ENCODE measurements around the gene FDPS.

The FDPS gene

GRCh38 chr1:155295942-155296267 is 12.8 kb upstream of the FDPS start:
- peak overlapping the region in 1 of 2 donors; percentile 6 for H3K4me3 Mint-ChIP-seq
- H3K27ac Mint-ChIP-seq: no peak overlapping the region
- peaks cover 0 to 3% of the 10 kb centered on the region in 2 donors for H3K36me3 Mint-ChIP-seq
- H3K4me1 Mint-ChIP-seq: peaks cover 7 to 14% of the 10 kb centered on the region in 2 donors
- ATAC-seq (replicated peaks) (no peak), DNase-seq (no peak)
- H3K9me3 Mint-ChIP-seq: no peaks in the 10 kb centered on the region
- H3K27me3 Mint-ChIP-seq: peaks cover 44 to 45% of the 10 kb centered on the region in 2 donors

GRCh38 chr1:155296661-155297060 is 12.0 kb upstream of the FDPS start:
- no peaks in the 10 kb centered on the region for H3K9me3 Mint-ChIP-seq
- no peak overlapping the region for H3K4me3 Mint-ChIP-seq
- peaks cover 41 to 48% of the 10 kb centered on the region in 2 donors for H3K27me3 Mint-ChIP-seq
- no peak overlapping the region for H3K27ac Mint-ChIP-seq
- ATAC-seq (replicated peaks): no peak
- peaks cover 7 to 14% of the 10 kb centered on the region in 2 donors for H3K4me1 Mint-ChIP-seq
- H3K36me3 Mint-ChIP-seq: peaks cover 0 to 3% of the 10 kb centered on the region in 2 donors
- DNase-seq: no peak

GRCh38 chr1:155297384-155297783 is 11.3 kb upstream of the FDPS start:
- no peak overlapping the region for H3K4me3 Mint-ChIP-seq
- H3K9me3 Mint-ChIP-seq: no peaks in the 10 kb centered on the region
- DNase-seq (no peak), ATAC-seq (replicated peaks) (no peak)
- H3K27ac Mint-ChIP-seq: no peak overlapping the region
- peaks cover 7 to 14% of the 10 kb centered on the region in 2 donors for H3K4me1 Mint-ChIP-seq
- peaks cover 40 to 46% of the 10 kb centered on the region in 2 donors for H3K27me3 Mint-ChIP-seq
- peaks cover 0 to 3% of the 10 kb centered on the region in 2 donors for H3K36me3 Mint-ChIP-seq

DNA sequence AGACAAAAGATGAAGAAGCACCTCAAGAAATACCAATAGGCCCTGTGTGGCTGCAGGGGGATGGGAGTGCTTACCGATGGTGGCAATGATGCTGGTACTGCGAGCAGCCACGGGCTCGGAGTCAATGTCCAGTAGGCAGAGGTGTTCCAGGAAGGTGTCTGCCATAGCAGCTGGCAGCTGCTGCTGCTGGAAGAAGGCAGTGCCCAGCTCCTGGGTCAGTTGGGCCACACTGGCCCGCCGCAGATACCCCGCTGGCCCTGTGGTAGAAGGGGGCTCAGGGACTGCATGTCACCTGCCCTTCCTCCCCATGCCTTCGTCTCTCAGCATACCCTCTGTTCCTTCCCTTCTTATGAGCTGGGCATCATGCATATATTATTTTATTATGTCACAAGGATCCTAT is 8.6 kb upstream of the FDPS start:
- peaks cover 24 to 35% of the 10 kb centered on the region in 2 donors for H3K27me3 Mint-ChIP-seq

DNA sequence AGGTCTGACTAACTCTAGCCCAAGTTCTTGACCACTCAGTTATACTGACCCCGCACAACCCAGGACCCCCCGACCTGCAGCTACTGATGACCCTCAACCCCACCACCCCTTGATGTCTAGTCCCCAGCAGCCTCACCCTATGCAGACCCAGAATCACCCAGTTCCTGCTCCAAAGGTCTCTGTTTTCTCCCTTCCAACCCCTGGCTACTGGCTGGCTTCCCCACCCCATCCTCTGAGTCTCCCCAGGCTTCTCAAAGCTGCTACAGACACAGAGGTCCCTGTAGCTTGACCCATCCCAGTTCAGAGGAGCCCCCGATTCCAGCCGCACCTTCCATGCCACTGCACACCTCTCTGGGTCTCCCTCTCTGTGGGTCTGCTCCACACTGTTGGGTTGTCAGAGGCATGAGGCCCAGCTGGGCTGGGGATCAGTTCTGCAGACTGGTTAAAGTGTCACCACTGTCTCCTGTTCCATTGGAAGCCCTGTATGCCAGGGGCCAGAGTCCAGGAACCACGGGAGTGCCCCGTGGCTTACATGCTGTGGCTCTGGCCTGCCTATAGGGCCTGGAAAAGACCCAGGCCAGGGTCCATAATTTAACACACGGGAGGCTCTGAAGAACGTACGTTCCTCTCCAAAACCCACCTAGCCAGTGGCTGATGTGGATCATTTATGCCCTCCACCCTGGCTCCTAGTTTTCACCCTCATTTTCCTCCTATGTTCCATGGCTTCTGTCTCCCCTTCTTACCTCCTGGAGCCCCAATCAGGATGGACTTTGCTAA is 7.9 kb upstream of the FDPS start:
- no peak for ATAC-seq (replicated peaks)
- peaks cover 20 to 29% of the 10 kb centered on the region in 2 donors for H3K27me3 Mint-ChIP-seq
- H3K4me3 Mint-ChIP-seq: no peak overlapping the region
- no peak for DNase-seq
- H3K9me3 Mint-ChIP-seq: no peaks in the 10 kb centered on the region
- no peak overlapping the region for H3K27ac Mint-ChIP-seq
- H3K4me1 Mint-ChIP-seq: peaks cover 0 to 10% of the 10 kb centered on the region in 2 donors
- H3K36me3 Mint-ChIP-seq: no peaks in the 10 kb centered on the region

More for the DNA sequence above, 8.6 kb upstream of the FDPS start:
- Mint-ChIP-seq H3K4me1 (peaks cover under 1 to 12% of the 10 kb centered on the region in 2 donors), H3K36me3 (no peaks in the 10 kb centered on the region), H3K4me3 (no peak overlapping the region), H3K9me3 (no peaks in the 10 kb centered on the region), H3K27ac (no peak overlapping the region)
- ATAC-seq (replicated peaks) (no peak), DNase-seq (no peak)

DNA sequence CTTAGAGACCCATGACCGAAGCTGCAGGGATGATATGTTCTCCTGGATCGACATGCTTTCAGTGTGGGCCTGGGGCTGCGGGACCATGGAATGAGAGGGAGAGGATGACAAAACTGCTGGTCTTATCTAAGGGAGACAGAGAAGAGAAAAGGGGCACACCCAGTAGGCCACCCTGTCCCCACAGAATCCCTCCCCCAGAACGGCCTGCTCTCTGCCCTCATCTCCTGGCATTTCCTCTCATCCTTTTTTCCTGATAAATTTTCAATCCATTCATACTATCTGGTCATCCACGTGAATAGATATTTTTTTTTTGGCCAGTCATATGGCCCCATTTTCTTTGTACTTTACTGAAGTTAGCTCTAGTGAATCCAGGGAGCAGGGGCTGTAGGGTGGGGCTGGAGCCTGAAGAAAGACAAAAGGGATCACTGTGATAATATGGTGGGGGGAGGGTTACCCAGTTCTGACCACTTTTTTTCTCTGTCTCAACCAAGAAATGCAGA is 7.3 kb upstream of the FDPS start, which contains the start of gene PKLR:
Gene PKLR, minus strand, starts transcription at position 97 of the 500 bp plus-strand sequence. Its CDS starts 43 bp downstream, at position 54.
- no peak within 1 kb of the TSS for H3K27ac Mint-ChIP-seq
- H3K4me1 Mint-ChIP-seq: peaks cover 0 to 10% of the 10 kb centered on the region in 2 donors
- H3K4me3 Mint-ChIP-seq: no peak within 1 kb of the TSS
- no peaks in the 10 kb centered on the region for H3K36me3 Mint-ChIP-seq
- ATAC-seq (replicated peaks) (no peak), DNase-seq (no peak)
- H3K9me3 Mint-ChIP-seq: no peaks in the 10 kb centered on the region
- H3K27me3 Mint-ChIP-seq: peaks cover 13 to 23% of the 10 kb centered on the region in 2 donors

- no peak overlapping the region for H3K4me3 Mint-ChIP-seq
These were observed 4.1 kb upstream of the FDPS start for GRCh38 chr1:155304558-155305063.

GRCh38 chr1:155305881-155306391 is 2.7 kb upstream of the FDPS start:
- Mint-ChIP-seq H3K27ac (peak overlapping the region; percentile 60), H3K4me1 (peaks cover 8 to 13% of the 10 kb centered on the region in 2 donors), H3K36me3 (peaks cover 11 to 15% of the 10 kb centered on the region in 2 donors), H3K4me3 (peak overlapping the region in 1 of 2 donors; percentile 15), H3K27me3 (peaks cover 0 to 7% of the 10 kb centered on the region in 2 donors), H3K9me3 (no peaks in the 10 kb centered on the region)
- no peak for DNase-seq
- ATAC-seq (replicated peaks): no peak

More at GRCh38 chr1:155304558-155305063, 4.1 kb upstream of the FDPS start:
- H3K9me3 Mint-ChIP-seq: no peaks in the 10 kb centered on the region
- ATAC-seq (replicated peaks) (no peak), DNase-seq (no peak)
- H3K36me3 Mint-ChIP-seq: peaks cover 2 to 5% of the 10 kb centered on the region in 2 donors
- no peak overlapping the region for H3K27ac Mint-ChIP-seq
- peaks cover 0 to 4% of the 10 kb centered on the region in 2 donors for H3K4me1 Mint-ChIP-seq
- H3K27me3 Mint-ChIP-seq: peaks cover 0 to 7% of the 10 kb centered on the region in 2 donors

DNA sequence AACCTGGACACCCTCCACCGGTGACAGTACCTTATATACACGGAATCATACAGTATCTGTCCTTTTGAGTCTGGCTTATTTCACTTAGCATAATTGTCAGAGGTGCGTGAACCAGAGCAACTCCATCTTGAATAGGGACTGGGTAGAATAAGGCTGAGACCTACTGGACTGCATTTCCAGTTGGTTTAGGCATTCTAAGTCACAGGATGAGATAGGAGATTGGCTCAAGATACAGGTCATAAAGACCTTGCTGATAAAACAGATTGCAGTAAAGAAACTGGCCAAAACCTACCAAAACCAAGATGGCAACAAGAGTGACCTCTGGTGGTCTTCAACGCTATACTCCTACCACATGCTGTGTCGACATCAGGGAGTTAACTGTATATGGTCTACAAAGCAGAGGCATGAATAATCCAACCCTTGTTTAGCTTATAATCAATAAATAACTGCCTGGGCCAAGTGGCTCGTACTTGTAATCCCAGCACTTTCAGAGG is 1.4 kb upstream of the FDPS start:
- Mint-ChIP-seq H3K27ac (peak overlapping the region; percentile 47), H3K36me3 (peaks cover 22 to 27% of the 10 kb centered on the region in 2 donors)

DNA sequence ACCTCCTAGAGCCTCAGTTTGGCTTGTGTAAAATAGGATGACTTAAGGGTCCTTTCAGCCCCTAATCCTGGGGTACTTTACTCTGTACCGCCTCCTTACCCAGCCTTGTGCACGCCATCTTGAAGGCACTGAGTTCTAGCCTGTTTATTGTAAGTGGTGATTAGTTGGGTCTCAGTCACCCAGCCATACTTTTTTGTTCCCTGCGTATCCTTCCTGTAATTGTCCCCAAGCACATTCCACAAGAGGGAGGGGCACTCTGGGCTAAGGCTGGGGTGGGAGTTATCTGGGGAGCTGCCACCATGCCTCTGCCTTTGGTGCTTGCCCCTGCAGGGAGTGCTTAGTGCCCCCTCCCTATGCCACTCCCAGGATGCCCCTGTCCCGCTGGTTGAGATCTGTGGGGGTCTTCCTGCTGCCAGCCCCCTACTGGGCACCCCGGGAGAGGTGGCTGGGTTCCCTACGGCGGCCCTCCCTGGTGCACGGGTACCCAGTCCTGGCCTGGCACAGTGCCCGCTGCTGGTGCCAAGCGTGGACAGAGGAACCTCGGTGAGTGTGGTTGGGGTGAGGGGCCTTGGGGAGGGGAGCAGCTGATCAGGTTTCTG is 856 bp downstream of the FDPS start:
- peaks cover 38 to 42% of the 10 kb centered on the region in 2 donors for H3K36me3 Mint-ChIP-seq
- peak overlapping the region; percentile 99 for H3K27ac Mint-ChIP-seq
- DNase-seq (no peak), ATAC-seq (replicated peaks) (no peak)
- peak overlapping the region; percentile 94 to 96 for H3K4me3 Mint-ChIP-seq
- H3K27me3 Mint-ChIP-seq: no peaks in the 10 kb centered on the region
- H3K4me1 Mint-ChIP-seq: peaks cover 24 to 37% of the 10 kb centered on the region in 2 donors
- no peaks in the 10 kb centered on the region for H3K9me3 Mint-ChIP-seq

More for the DNA sequence above, 1.4 kb upstream of the FDPS start:
- H3K27me3 Mint-ChIP-seq: no peaks in the 10 kb centered on the region
- peaks cover 17 to 27% of the 10 kb centered on the region in 2 donors for H3K4me1 Mint-ChIP-seq
- no peak for DNase-seq
- no peaks in the 10 kb centered on the region for H3K9me3 Mint-ChIP-seq
- no peak for ATAC-seq (replicated peaks)
- peak overlapping the region in 1 of 2 donors; percentile 94 for H3K4me3 Mint-ChIP-seq

GRCh38 chr1:155313261-155313660 is 4.6 kb downstream of the FDPS start:
- ATAC-seq (replicated peaks) (no peak), DNase-seq (no peak)
- Mint-ChIP-seq H3K9me3 (no peaks in the 10 kb centered on the region), H3K4me1 (peaks cover 27 to 59% of the 10 kb centered on the region in 2 donors), H3K36me3 (peaks cover 51 to 61% of the 10 kb centered on the region in 2 donors), H3K27me3 (no peaks in the 10 kb centered on the region), H3K27ac (peak overlapping the region; percentile 75), H3K4me3 (no peak overlapping the region)

GRCh38 chr1:155316922-155317321 is 8.3 kb downstream of the FDPS start:
- Mint-ChIP-seq H3K27ac (no peak overlapping the region), H3K9me3 (no peaks in the 10 kb centered on the region), H3K36me3 (peaks cover 63 to 72% of the 10 kb centered on the region in 2 donors), H3K4me3 (no peak overlapping the region), H3K4me1 (peaks cover 41 to 73% of the 10 kb centered on the region in 2 donors), H3K27me3 (no peaks in the 10 kb centered on the region)
- ATAC-seq (replicated peaks) (peak; percentile 50 to 54), DNase-seq (no peak)

- Mint-ChIP-seq H3K9me3 (no peaks in the 10 kb centered on the region), H3K27ac (peak overlapping the region; percentile 42), H3K4me3 (no peak overlapping the region), H3K4me1 (peaks cover 41 to 73% of the 10 kb centered on the region in 2 donors), H3K27me3 (no peaks in the 10 kb centered on the region), H3K36me3 (peaks cover 56 to 65% of the 10 kb centered on the region in 2 donors)
- ATAC-seq (replicated peaks): no peak
- DNase-seq: no peak
These were observed 9.4 kb downstream of the FDPS start for GRCh38 chr1:155318082-155318481.

GRCh38 chr1:155319536-155319935 is 10.9 kb downstream of the FDPS start:
- peaks cover 45 to 57% of the 10 kb centered on the region in 2 donors for H3K36me3 Mint-ChIP-seq
- no peak overlapping the region for H3K27ac Mint-ChIP-seq
- H3K4me3 Mint-ChIP-seq: peak overlapping the region in 1 of 2 donors; percentile 20
- DNase-seq: no peak
- no peaks in the 10 kb centered on the region for H3K27me3 Mint-ChIP-seq
- no peak for ATAC-seq (replicated peaks)
- H3K9me3 Mint-ChIP-seq: no peaks in the 10 kb centered on the region
- peaks cover 35 to 66% of the 10 kb centered on the region in 2 donors for H3K4me1 Mint-ChIP-seq
